Limb (tissue), 2 donors: ENCODE results near the gene SEC63.
"Not testable (repeated sequence)": the region's sequence is repeated elsewhere in the genome, so short reads cannot be mapped to it uniquely, and the experiment has no call there.

Experiments used
- DNase-seq, 2 donors: peaks; one replicate each; pipeline ENCODE4 v3.0.0-alpha.2; 2016; ENCODE audit errors: extremely low spot score in 2 of 2

The SEC63 gene

GRCh38 chr6:107972413-107973096, 14.5 kb upstream of the SEC63 start:
- no peak for DNase-seq

- no peak for DNase-seq
These were observed 13.2 kb upstream of the SEC63 start for GRCh38 chr6:107971181-107971580.

GRCh38 chr6:107970255-107970654, 12.2 kb upstream of the SEC63 start:
- no peak for DNase-seq

- no peak for DNase-seq
These were observed 10.1 kb upstream of the SEC63 start for GRCh38 chr6:107968081-107968480.

- no peak for DNase-seq
These were observed 7.7 kb upstream of the SEC63 start for GRCh38 chr6:107965746-107966145.

GRCh38 chr6:107962723-107963122, 4.7 kb upstream of the SEC63 start:
- no peak for DNase-seq

- DNase-seq, result no peak
These were observed 1.4 kb upstream of the SEC63 start for GRCh38 chr6:107959392-107959791.

- not testable (repeated sequence) for DNase-seq
These were observed 818 bp upstream of the SEC63 start for GRCh38 chr6:107958689-107959362.

- DNase-seq, result peak; percentile 67 to 77
These were observed 600 bp downstream of the SEC63 start for GRCh38 chr6:107957308-107957908.

GRCh38 chr6:107956586-107957307, 1.3 kb downstream of the SEC63 start:
- DNase-seq, result peak in 1 of 2 donors; percentile 15

GRCh38 chr6:107956181-107956580, 1.8 kb downstream of the SEC63 start:
- no peak for DNase-seq

GRCh38 chr6:107953858-107954414, 4.1 kb downstream of the SEC63 start:
- not testable (repeated sequence) for DNase-seq

- no peak for DNase-seq
These were observed 14.2 kb downstream of the SEC63 start for GRCh38 chr6:107943626-107944439.

GRCh38 chr6:107942142-107942541, 15.9 kb downstream of the SEC63 start:
- DNase-seq, result no peak

- DNase-seq, result no peak
These were observed 16.4 kb downstream of the SEC63 start for GRCh38 chr6:107941627-107942026.

- DNase-seq, result no peak
These were observed 16.8 kb downstream of the SEC63 start for GRCh38 chr6:107941199-107941598.

- not testable (repeated sequence) for DNase-seq
These were observed 21.1 kb downstream of the SEC63 start for GRCh38 chr6:107936910-107937292.

- no peak for DNase-seq
These were observed 21.7 kb downstream of the SEC63 start for GRCh38 chr6:107936162-107936909.

- not testable (repeated sequence) for DNase-seq
These were observed 23.8 kb downstream of the SEC63 start for GRCh38 chr6:107934229-107934628.

- no peak for DNase-seq
These were observed 25.4 kb downstream of the SEC63 start for GRCh38 chr6:107932580-107932979.
